ENCODE measurements around the gene RESF1. TPM values are rescaled to one million over a fixed set of nuclear protein-coding genes. Genes with fewer than 3 reads are reported as not detected.

The RESF1 gene
- total and polyA plus RNA-seq, 2 donors (not counting 3 experiments of a cell fraction or from before 2014, with no cell fraction given) = 40.3 to 70.0 TPM

DNA sequence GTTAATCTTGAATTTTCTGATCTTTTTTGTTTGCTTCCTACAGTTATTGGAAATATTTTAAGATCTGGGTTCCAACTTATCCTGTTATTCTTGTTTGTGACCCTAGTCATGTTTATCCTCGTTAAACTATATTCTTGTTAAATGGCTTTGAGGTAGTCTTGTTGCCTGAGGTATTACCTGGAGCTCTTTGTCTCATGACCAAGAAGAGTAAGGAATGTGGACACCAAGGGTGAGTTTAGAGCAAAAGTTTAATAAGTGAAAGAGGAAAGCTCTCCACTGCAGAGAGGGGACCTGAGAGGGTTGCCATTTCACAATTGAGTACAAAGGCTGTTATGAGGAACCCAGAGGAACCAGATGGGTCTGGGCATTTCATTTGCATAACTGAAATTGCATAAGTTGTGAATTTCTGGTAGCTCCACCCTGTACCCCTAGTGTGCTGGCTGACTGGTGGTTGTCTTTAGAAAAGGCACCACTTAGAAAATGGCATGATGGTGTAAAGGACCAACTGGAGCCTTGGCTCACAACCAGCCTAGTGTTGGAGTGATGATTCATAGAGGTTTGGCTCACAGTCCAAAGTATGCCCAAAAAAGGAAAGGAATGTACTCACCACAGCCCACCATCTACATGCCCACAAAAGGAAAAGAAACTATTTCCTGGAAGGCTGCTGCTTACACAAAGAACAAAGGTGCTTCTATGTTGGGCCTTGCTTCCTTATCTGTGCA is 36.7 kb upstream of the RESF1 start:
- no peaks in the 10 kb centered on the region for H3K79me2 ChIP-seq (ENCODE audit: control insufficient read depth, insufficient read depth, low read length)
- DNase-seq (ENCODE audit: low read depth, low spot score) (peak; percentile 21), FAIRE-seq (no peak)
- H3K9me3 ChIP-seq (replicated peaks; ENCODE audit: control insufficient read depth, insufficient read depth, low read length) = peaks cover 9% of the 10 kb centered on the region
- no peak overlapping the region for H3K9ac ChIP-seq (replicated peaks; ENCODE audit: extremely low read depth, insufficient read depth, low read length)
- intact Hi-C loops (cut with micrococcal nuclease) (no loop called here), dilution Hi-C loops (cut with MboI; ENCODE audit: extremely low pct_ligation_motif_present, low sequenced_read_pairs) (no loop called here)
- H3K9me1 ChIP-seq (replicated peaks; ENCODE audit: control insufficient read depth, extremely low read depth, insufficient read depth, low read length) = no peaks in the 10 kb centered on the region
- H3K27me3 ChIP-seq (ENCODE audit: control insufficient read depth in 2 of 2, insufficient read depth in 2 of 2, low read length in 2 of 2) = no peaks in the 10 kb centered on the region
- ChIA-PET CTCF (no interaction called here), POLR2A (no interaction called here)
- no peak overlapping the region for H3K27ac ChIP-seq (ENCODE audit: insufficient read depth, low read depth, low read length)
- TF ChIP-seq GATA2 (IDR thresholded peaks at IDR 0.05; ENCODE audit: insufficient read depth, insufficient read length, low read depth, low read length) (no peak), FOS (IDR thresholded peaks at IDR 0.05; ENCODE audit: borderline replicate concordance, insufficient read depth, low read length) (peak; percentile 41)
- no peak overlapping the region for H2AFZ ChIP-seq (ENCODE audit: low read depth, low read length)
- H3K4me2 ChIP-seq (ENCODE audit: insufficient read depth, low read length) = no peak overlapping the region
- H3K4me1 ChIP-seq (ENCODE audit: control insufficient read depth, extremely low read depth, insufficient read depth, low read length) = no peaks in the 10 kb centered on the region
- H4K20me1 ChIP-seq (replicated peaks; ENCODE audit: control insufficient read depth, extremely low read depth, insufficient read depth, low read length) = no peaks in the 10 kb centered on the region
- no peaks in the 10 kb centered on the region for H3K36me3 ChIP-seq (ENCODE audit: control insufficient read depth in 2 of 2, extremely low read depth in 1 of 2, insufficient read depth in 2 of 2, low read length in 2 of 2)
- H3K4me3 ChIP-seq (replicated peaks in 1 of 3; ENCODE audit: insufficient read depth in 1 of 3, low read depth in 1 of 3, low read length in 3 of 3) = no peak overlapping the region
- no TSS peak for BruUV-seq (replicated peaks)

DNA sequence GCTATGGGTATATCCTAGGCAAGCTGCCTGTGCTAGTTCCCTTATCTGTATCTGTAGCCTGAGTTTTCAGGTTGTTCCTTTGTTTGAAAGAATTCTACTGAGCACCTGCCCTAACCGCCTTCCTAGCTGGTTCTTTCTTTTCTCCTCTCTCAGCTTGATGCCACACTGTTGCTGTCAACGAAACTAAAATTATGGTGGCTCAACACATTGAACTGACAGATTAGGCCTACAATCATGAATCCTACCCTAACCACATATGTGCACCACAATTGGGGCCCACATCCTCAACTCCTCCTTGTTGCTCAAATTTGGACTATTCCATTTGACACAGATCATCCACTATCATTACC is 36.2 kb upstream of the RESF1 start:
- Histone ChIP-seq H3K27ac (ENCODE audit: insufficient read depth, low read depth, low read length) (no peak overlapping the region), H3K79me2 (ENCODE audit: control insufficient read depth, insufficient read depth, low read length) (no peaks in the 10 kb centered on the region), H2AFZ (ENCODE audit: low read depth, low read length) (no peak overlapping the region), H3K36me3 (ENCODE audit: control insufficient read depth in 2 of 2, extremely low read depth in 1 of 2, insufficient read depth in 2 of 2, low read length in 2 of 2) (no peaks in the 10 kb centered on the region), H3K27me3 (ENCODE audit: control insufficient read depth in 2 of 2, insufficient read depth in 2 of 2, low read length in 2 of 2) (no peaks in the 10 kb centered on the region), H3K9ac (replicated peaks; ENCODE audit: extremely low read depth, insufficient read depth, low read length) (no peak overlapping the region), H3K4me1 (ENCODE audit: control insufficient read depth, extremely low read depth, insufficient read depth, low read length) (no peaks in the 10 kb centered on the region), H3K4me2 (ENCODE audit: insufficient read depth, low read length) (no peak overlapping the region), H3K4me3 (replicated peaks in 1 of 3; ENCODE audit: insufficient read depth in 1 of 3, low read depth in 1 of 3, low read length in 3 of 3) (no peak overlapping the region), H3K9me1 (replicated peaks; ENCODE audit: control insufficient read depth, extremely low read depth, insufficient read depth, low read length) (no peaks in the 10 kb centered on the region), H4K20me1 (replicated peaks; ENCODE audit: control insufficient read depth, extremely low read depth, insufficient read depth, low read length) (no peaks in the 10 kb centered on the region), H3K9me3 (replicated peaks; ENCODE audit: control insufficient read depth, insufficient read depth, low read length) (peaks cover 9% of the 10 kb centered on the region)
- POLR2A ChIA-PET = no interaction called here
- no peak for DNase-seq (ENCODE audit: low read depth, low spot score)
- CTCF ChIA-PET = no interaction called here
- dilution Hi-C loops (cut with MboI; ENCODE audit: extremely low pct_ligation_motif_present, low sequenced_read_pairs) = no loop called here
- intact Hi-C loops (cut with micrococcal nuclease) = no loop called here
- FAIRE-seq = no peak
- TSS peak; percentile 63 for BruUV-seq (replicated peaks)
- no peak for TF ChIP-seq JUN (IDR thresholded peaks at IDR 0.05; ENCODE audit: borderline replicate concordance, insufficient read depth, insufficient read length, low read depth)
- no peak for TF ChIP-seq EZH2 (IDR thresholded peaks at IDR 0.05; ENCODE audit: borderline replicate concordance, low read depth, low read length, severe bottlenecking)
- TF ChIP-seq, protein P1, sequence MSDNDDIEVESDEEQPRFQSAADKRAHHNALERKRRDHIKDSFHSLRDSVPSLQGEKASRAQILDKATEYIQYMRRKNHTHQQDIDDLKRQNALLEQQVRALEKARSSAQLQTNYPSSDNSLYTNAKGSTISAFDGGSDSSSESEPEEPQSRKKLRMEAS (IDR thresholded peaks at IDR 0.05; ENCODE audit: insufficient read depth, insufficient read length) = no peak
- TF ChIP-seq GATA2 (IDR thresholded peaks at IDR 0.05; ENCODE audit: insufficient read depth, insufficient read length, low read depth, low read length) = no peak
- TF ChIP-seq MYC (IDR thresholded peaks at IDR 0.05; ENCODE audit: low read depth, low read length) = no peak
- TF ChIP-seq POLR2AphosphoS5 (IDR thresholded peaks at IDR 0.05; ENCODE audit: insufficient read depth, low read depth, low read length) = no peak
- TF ChIP-seq POLR2A (IDR thresholded peaks at IDR 0.05; ENCODE audit: low read depth, low read length) = no peak
- TF ChIP-seq, protein P2, sequence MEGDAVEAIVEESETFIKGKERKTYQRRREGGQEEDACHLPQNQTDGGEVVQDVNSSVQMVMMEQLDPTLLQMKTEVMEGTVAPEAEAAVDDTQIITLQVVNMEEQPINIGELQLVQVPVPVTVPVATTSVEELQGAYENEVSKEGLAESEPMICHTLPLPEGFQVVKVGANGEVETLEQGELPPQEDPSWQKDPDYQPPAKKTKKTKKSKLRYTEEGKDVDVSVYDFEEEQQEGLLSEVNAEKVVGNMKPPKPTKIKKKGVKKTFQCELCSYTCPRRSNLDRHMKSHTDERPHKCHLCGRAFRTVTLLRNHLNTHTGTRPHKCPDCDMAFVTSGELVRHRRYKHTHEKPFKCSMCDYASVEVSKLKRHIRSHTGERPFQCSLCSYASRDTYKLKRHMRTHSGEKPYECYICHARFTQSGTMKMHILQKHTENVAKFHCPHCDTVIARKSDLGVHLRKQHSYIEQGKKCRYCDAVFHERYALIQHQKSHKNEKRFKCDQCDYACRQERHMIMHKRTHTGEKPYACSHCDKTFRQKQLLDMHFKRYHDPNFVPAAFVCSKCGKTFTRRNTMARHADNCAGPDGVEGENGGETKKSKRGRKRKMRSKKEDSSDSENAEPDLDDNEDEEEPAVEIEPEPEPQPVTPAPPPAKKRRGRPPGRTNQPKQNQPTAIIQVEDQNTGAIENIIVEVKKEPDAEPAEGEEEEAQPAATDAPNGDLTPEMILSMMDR (IDR thresholded peaks at IDR 0.05; ENCODE audit: extremely low read depth in 1 of 2, insufficient read depth in 1 of 2, low read depth in 1 of 2, low read length in 2 of 2) = no peak
- no peak for TF ChIP-seq FOS (IDR thresholded peaks at IDR 0.05; ENCODE audit: borderline replicate concordance, insufficient read depth, low read length)
